IgD-negative memory B cell (primary cell): ENCODE measurements around the gene PDE4D. TPM values are rescaled to one million over a fixed set of nuclear protein-coding genes. Genes with fewer than 3 reads are reported as not detected.
"Not testable (repeated sequence)": the region's sequence is repeated elsewhere in the genome, so short reads cannot be mapped to it uniquely, and the experiment has no call there.

Experiments
- H3K27ac Mint-ChIP-seq, 3 donors: one replicate each; pipeline ENCODE4 v1.8.0; 2020 to 2022; ENCODE audit warnings: mild to moderate bottlenecking in 3 of 3, mixed read lengths in 3 of 3, moderate library complexity in 1 of 3
- H3K27me3 Mint-ChIP-seq: one replicate; pipeline ENCODE4 v1.8.0; 2021; ENCODE audit warnings: mixed read lengths
- H3K36me3 Mint-ChIP-seq: one replicate; pipeline ENCODE4 v1.8.0; 2020; ENCODE audit warnings: mild to moderate bottlenecking, mixed read lengths
- H3K4me1 Mint-ChIP-seq, 3 donors: one replicate each; pipeline ENCODE4 v1.8.0; 2020 to 2022; ENCODE audit warnings: mixed read lengths in 3 of 3, mild to moderate bottlenecking in 1 of 3
- H3K4me3 Mint-ChIP-seq, 4 donors: one replicate each; pipeline ENCODE4 v1.8.0; 2020 to 2022; ENCODE audit warnings: mild to moderate bottlenecking in 4 of 4, mixed read lengths in 4 of 4, moderate library complexity in 3 of 4
- H3K9me3 Mint-ChIP-seq, 3 donors: one replicate each; pipeline ENCODE4 v1.8.0; 2020 to 2021; ENCODE audit warnings: mixed read lengths in 3 of 3, mild to moderate bottlenecking in 1 of 3
- polyA plus RNA-seq: library from polyadenylated mRNA; unstranded; fragments of 300-500 nt; fragmentation: Illumina TruSeq; gene quantifications from one replicate; pipeline ENCODE4 v1.2.3, GENCODE V29; 2021

PDE4D gene
- polyA plus RNA-seq, 1 donor from 2014 or later = 18.8 TPM

DNA sequence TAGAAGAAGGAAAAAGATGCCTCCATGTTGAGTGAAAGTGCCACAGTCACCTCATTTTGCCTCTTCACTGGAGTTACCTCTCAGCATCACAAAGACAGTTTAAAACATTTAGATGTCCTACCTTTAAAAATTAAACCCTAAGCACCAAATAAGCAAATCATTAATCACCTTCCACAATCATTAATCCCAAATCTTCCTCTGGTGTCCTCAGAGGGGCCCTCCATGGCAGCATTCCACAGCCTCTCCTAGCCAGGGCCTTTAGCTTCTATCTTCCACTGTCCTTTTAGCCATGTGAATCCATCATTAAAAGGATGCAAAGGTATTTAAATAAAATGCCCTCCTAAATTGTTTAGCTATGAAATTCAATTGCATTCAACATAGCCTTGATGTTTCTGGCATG, 310.8 kb downstream of the PDE4D start:
- H3K4me3 Mint-ChIP-seq = no peak overlapping the region
- H3K27me3 Mint-ChIP-seq = no peaks in the 10 kb centered on the region
- H3K36me3 Mint-ChIP-seq = peaks cover 3% of the 10 kb centered on the region
- peak overlapping the region in 1 of 3 donors; percentile 80 for H3K27ac Mint-ChIP-seq
- H3K9me3 Mint-ChIP-seq = no peaks in the 10 kb centered on the region
- peaks cover 11 to 23% (median 19%) of the 10 kb centered on the region in 3 donors for H3K4me1 Mint-ChIP-seq

DNA sequence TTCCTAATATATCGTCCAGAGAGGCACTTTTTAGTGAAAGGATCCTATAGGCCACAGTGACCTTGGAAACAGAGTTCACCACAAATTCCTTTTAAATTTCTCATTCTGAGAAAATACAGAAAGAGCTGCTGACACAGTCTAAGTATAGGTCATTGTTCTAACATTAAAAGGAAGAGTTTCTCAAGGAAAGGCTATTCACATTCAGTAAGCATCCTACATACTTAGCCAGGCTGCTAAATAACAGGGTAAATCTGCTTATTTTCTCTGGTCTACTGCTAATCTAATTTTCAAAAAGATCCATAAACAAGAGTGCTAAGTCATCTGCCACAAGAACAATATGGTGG, 313.7 kb downstream of the PDE4D start:
- peaks cover 3% of the 10 kb centered on the region for H3K36me3 Mint-ChIP-seq
- no peaks in the 10 kb centered on the region for H3K9me3 Mint-ChIP-seq
- H3K4me3 Mint-ChIP-seq = no peak overlapping the region
- peaks cover 16 to 26% (median 17%) of the 10 kb centered on the region in 3 donors for H3K4me1 Mint-ChIP-seq
- H3K27ac Mint-ChIP-seq = peak overlapping the region in 1 of 3 donors; percentile 36
- no peaks in the 10 kb centered on the region for H3K27me3 Mint-ChIP-seq

DNA sequence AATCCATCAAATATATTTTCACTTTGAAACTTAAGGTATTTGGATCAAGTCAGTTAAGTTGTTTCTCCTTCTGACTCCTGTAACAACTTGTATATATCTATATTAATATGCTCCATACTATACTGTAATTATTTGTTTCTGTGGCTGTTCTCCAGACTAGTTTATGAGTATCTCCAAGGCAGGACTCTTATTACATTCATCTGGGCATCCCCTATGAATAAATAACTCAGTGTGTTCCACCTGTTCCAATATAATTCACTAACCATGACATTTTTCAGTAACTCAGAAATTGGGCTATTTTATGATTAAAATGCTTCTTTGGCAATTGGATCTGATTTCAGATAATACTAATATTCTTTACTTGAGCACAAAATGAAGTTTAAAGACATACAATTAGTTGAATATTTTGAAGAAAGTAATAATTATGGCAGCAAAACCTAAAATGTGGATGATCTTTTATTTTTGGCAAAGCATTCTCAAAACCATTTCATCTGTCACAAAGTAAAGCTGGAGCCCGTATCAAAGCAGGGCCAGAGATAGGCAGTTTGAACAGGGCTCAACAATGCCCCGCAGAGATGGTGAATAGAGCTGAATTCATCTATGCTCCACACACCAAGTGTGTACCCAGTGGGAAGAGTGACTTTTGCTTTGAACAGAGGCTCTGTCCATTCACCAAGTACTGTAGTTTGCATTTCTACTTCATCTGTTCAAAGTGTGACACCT, 314.3 kb downstream of the PDE4D start:
- Mint-ChIP-seq H3K27ac (peak overlapping the region in 1 of 3 donors; percentile 36), H3K36me3 (peaks cover 3% of the 10 kb centered on the region), H3K4me1 (peaks cover 19 to 28% (median 22%) of the 10 kb centered on the region in 3 donors), H3K27me3 (no peaks in the 10 kb centered on the region), H3K9me3 (no peaks in the 10 kb centered on the region), H3K4me3 (no peak overlapping the region)

DNA sequence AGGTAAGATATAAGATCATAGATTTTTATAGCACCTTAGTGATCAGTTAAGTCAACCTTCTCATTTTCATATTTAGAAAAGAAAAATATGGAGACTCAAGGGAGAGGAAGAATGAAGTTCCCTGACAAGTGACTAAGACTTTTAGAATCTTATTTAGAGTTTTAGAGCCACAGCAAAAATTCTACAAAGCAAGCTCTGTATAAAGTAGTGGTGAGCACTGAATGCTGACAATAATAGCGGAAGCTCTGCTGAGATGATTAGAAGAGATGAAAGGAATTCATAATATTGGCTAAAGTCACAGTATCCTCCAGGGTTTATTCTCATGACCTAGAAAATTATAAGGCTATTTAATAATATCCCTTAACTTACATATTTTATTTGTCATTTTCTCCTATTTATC, 316.0 kb downstream of the PDE4D start:
- H3K36me3 Mint-ChIP-seq = peaks cover 3% of the 10 kb centered on the region
- H3K27ac Mint-ChIP-seq = no peak overlapping the region
- peaks cover 0 to 2% (median 0%) of the 10 kb centered on the region in 3 donors for H3K9me3 Mint-ChIP-seq
- no peak overlapping the region for H3K4me3 Mint-ChIP-seq
- H3K27me3 Mint-ChIP-seq = no peaks in the 10 kb centered on the region
- peaks cover 18 to 26% (median 25%) of the 10 kb centered on the region in 3 donors for H3K4me1 Mint-ChIP-seq

DNA sequence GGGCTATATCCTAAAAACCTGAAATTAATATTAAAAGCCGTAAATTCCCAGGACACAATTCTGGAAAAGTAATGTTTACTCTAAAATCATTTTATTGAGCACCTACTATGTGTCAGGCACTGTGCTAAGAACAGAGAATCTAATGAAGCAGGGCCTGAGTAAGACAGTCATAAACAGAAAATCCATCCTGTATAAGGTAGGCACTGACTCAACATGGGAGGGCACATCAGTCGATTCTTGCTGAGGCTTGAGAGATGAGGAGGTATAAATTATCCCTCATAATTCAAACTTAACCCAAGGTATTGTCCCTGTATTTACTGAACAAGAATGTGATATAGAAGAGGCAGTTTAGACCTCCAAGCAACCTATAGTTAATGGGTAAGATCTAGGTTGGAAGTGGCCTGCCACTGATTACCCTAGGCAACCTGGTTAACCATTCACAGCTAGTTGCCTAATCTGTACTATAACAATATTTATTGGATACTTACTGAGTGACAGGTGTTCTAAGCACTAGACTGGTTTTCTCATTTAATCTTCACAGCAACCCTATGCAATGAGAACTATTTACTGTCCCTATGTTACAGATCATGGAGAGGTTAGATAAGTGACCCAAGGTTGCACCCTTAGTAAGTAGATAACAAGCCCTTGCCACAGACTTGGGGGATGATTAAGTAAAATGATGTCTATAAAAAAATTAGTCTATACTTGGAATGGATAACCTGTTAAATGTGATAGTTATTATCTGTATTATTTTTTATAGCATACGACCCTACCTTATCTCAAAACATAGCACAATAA, 317.7 kb downstream of the PDE4D start:
- peak overlapping the region in 1 of 4 donors; percentile 15 for H3K4me3 Mint-ChIP-seq

DNA sequence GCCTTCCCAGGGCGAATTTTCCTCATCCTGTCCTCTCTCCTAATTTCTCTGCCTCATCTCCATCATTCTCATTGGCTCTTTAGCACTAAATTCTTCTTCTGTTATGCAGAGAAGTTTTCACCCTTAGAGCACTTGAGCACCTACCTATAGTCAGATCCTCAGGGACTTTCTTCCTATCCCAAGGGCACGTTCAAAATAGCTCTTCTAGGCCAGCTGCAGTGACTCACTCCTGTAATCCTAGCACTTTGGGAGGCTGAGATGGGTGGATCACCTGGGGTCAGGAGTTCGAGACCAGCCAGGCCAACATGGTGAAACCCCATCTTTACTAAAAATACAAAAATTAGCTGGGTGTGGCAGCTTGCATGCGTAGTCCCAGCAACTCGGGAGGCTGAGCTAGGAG, 320.0 kb downstream of the PDE4D start:
- peak overlapping the region in 1 of 3 donors; percentile 26 for H3K27ac Mint-ChIP-seq
- not testable (repeated sequence) for H3K36me3 Mint-ChIP-seq, H3K27me3 Mint-ChIP-seq, H3K9me3 Mint-ChIP-seq
- H3K4me3 Mint-ChIP-seq = peak overlapping the region in 1 of 4 donors; percentile 23
- peaks cover 29 to 41% (median 31%) of the 10 kb centered on the region in 3 donors for H3K4me1 Mint-ChIP-seq

More for the DNA sequence above, 317.7 kb downstream of the PDE4D start:
- peaks cover 0 to 2% (median 0%) of the 10 kb centered on the region in 3 donors for H3K9me3 Mint-ChIP-seq
- no peak overlapping the region for H3K27ac Mint-ChIP-seq
- H3K27me3 Mint-ChIP-seq = no peaks in the 10 kb centered on the region
- H3K4me1 Mint-ChIP-seq = peaks cover 27 to 36% (median 30%) of the 10 kb centered on the region in 3 donors
- H3K36me3 Mint-ChIP-seq = peaks cover 3% of the 10 kb centered on the region

DNA sequence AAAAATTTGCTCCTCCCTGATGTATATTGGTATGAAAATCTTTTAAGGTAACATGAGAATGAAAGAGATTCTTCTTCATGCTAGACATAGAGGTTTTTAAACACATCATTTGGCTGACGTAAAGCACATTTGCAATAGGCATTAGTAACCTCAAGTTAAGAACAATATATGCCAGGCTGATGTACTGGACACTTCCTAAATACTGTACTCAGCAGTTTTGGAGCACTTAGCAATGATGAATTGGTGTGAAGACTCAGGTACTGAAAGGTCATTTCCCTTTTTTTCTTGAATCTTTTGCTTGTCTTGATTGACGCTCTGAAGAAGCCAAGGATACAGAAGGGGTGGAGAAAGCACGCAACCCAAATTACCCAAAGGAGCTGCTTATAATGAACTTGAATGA, 322.5 kb downstream of the PDE4D start:
- Mint-ChIP-seq H3K9me3 (peaks cover 0 to 3% (median 2%) of the 10 kb centered on the region in 3 donors), H3K36me3 (no peaks in the 10 kb centered on the region), H3K27ac (no peak overlapping the region), H3K27me3 (no peaks in the 10 kb centered on the region), H3K4me1 (peaks cover 34 to 56% (median 42%) of the 10 kb centered on the region in 3 donors), H3K4me3 (no peak overlapping the region)

DNA sequence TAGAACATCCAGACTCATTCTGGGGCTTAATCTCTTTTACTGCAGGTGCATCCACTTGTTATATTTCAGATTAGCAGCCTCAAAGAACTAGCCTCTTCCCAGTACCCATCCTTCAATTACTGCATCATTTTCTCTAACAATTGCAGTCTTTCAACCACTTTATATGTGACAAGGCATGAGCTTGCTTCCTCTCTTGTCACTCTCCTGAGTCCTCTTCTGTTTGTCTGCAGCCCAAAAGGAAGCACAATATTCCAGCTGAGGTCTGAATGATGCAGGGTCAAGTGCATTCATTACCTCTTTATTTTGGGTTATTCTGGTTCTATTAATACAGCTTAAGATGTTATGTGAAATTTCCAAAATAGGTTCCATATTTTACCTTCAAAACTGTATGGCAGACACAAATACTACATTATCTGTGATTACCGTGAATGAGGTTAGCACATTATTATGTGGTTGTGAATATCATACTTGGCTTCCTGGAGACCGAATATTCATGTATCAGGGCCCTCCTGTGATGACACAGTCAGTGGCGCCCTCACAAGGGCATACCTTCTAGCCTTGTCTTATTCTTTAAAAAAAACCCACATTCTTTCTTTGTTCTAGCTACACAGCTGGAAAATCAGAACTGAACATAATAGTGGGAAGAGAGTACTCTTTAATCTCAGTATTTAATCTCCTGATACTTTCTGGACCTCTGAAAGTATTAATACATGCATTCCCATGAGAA, 323.8 kb downstream of the PDE4D start:
- Mint-ChIP-seq H3K36me3 (no peaks in the 10 kb centered on the region), H3K27me3 (no peaks in the 10 kb centered on the region), H3K4me1 (peaks cover 45 to 58% (median 46%) of the 10 kb centered on the region in 3 donors), H3K27ac (peak overlapping the region in 1 of 3 donors; percentile 10), H3K4me3 (peak overlapping the region in 1 of 4 donors; percentile 40), H3K9me3 (peaks cover 0 to 3% (median 2%) of the 10 kb centered on the region in 3 donors)

DNA sequence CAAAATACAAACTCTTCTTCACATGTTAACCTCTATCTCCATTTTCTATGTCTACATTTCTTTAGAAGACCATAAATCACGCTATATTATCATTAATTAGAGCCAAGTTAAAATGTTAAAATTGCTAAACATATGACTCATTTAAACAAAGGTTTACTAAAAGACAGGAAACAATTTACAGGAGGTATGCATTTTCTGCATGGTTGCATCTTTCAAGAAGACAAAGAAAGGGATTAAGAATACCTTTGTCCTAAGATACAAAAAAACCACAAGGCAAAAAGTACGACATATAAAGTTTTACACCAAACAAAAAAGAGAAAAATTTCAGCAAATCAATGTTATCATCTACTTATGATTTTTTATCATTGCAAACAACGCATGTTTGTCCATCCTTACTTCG, 324.4 kb downstream of the PDE4D start:
- peak overlapping the region in 2 of 3 donors; percentile 10 to 80 for H3K27ac Mint-ChIP-seq
- H3K4me3 Mint-ChIP-seq = peak overlapping the region in 2 of 4 donors; percentile 2 to 40
- H3K4me1 Mint-ChIP-seq = peaks cover 45 to 59% (median 46%) of the 10 kb centered on the region in 3 donors
- no peaks in the 10 kb centered on the region for H3K36me3 Mint-ChIP-seq
- H3K9me3 Mint-ChIP-seq = peaks cover 0 to 3% (median 2%) of the 10 kb centered on the region in 3 donors
- no peaks in the 10 kb centered on the region for H3K27me3 Mint-ChIP-seq

DNA sequence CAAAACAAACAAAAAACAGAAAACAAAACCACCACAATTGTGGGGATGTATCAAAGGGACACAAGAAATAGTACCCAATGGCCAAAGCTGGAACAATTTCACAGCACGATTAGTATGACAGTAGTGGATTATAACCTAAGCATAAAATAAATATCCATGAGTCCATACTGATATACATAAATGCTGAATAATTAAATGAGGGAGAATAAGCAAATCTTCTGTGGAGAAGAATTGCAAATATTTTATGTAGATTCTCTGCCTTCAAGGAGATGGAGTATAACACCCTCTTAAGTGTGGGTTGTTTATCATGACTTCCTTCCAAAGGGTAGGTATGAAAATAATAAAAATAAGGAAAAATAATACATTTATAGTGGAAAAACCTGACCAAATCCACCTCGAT, 325.4 kb downstream of the PDE4D start:
- Mint-ChIP-seq H3K36me3 (no peaks in the 10 kb centered on the region), H3K4me3 (no peak overlapping the region), H3K9me3 (peaks cover 0 to 3% (median 0%) of the 10 kb centered on the region in 3 donors), H3K27ac (peak overlapping the region in 1 of 3 donors; percentile 47), H3K4me1 (peaks cover 49 to 68% (median 56%) of the 10 kb centered on the region in 3 donors), H3K27me3 (no peaks in the 10 kb centered on the region)

DNA sequence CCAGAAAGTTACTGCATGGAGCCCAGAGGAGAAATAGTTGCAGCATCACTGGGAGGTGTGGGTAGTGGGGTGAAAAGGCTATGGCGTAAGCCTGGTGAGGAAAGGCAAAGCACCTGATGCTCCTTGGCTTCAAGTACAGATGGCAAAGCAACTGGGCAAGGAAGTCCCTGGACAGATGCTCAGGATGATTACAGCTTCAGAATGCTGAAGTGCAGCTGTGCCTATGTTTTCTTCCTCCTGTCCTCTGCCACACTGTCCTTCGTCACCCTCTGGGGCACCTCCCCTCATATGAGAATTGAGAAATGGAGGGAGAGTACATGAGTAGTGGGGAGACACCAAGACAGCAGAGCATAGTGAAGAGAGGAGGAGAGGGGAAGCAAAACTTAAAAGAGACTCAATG, 328.0 kb downstream of the PDE4D start:
- H3K27ac Mint-ChIP-seq = peak overlapping the region; percentile 37 to 95 (median 65)
- H3K4me3 Mint-ChIP-seq = peak overlapping the region in 1 of 4 donors; percentile 81
- H3K27me3 Mint-ChIP-seq = no peaks in the 10 kb centered on the region
- H3K9me3 Mint-ChIP-seq = peaks cover 0 to 3% (median 0%) of the 10 kb centered on the region in 3 donors
- peaks cover 4% of the 10 kb centered on the region for H3K36me3 Mint-ChIP-seq
- H3K4me1 Mint-ChIP-seq = peaks cover 57 to 73% (median 62%) of the 10 kb centered on the region in 3 donors

DNA sequence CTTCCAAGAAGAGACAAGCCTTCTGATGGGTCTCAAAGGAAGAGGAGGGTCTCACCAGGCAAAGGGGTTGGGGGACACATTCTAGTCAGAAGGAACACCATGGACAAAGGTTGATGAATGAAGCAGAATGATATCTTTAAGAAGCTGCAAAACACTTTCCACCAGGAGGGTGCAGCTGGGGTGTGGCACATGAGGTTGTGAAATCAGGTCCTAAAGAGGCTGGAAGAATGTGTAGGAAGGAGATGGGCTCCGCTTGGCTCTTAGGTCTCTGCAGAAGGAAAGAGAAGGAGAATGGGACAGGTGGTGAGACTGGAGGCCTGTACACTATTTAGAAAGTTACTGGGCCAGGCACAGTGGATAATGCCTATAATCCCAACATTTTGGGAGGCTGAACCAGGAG, 328.6 kb downstream of the PDE4D start:
- Mint-ChIP-seq H3K36me3 (peaks cover 5% of the 10 kb centered on the region), H3K4me1 (peaks cover 55 to 75% (median 65%) of the 10 kb centered on the region in 3 donors), H3K27ac (peak overlapping the region; percentile 77 to 96 (median 95)), H3K4me3 (peak overlapping the region in 2 of 4 donors; percentile 55 to 67), H3K9me3 (peaks cover 0 to 3% (median 0%) of the 10 kb centered on the region in 3 donors), H3K27me3 (no peaks in the 10 kb centered on the region)

DNA sequence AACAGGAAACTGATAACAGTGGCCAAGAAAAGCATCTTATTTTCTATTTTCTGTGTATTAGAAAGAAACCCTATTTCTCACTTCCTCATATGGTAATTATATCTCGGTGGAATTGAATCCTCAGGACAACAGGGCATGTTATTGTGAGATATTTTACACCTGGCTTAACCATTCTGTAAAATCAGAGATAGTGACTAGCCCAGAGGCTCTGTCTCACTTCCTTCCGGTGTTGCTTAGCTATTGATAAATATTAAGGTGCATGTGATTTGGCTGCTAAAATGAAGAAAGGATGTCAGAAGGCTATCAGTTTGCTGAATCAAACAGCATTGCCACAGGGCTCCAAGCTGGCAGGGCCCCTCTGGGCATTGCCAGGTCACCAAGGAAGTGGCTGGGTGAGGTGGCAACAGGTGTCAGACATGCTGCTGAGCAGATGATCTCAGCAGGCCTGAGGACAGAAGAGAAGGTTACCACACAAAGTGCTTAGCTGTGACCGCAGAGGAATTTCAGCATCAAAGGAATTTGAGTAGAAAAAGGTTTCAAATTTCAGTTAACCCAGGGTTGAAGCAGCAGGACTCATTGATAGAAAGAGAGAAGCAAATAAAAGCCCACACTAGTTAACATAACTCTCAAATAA, 330.7 kb downstream of the PDE4D start:
- H3K9me3 Mint-ChIP-seq = peaks cover 0 to under 1% (median 0%) of the 10 kb centered on the region in 3 donors
- H3K27me3 Mint-ChIP-seq = no peaks in the 10 kb centered on the region
- H3K36me3 Mint-ChIP-seq = peaks cover 5% of the 10 kb centered on the region
- peaks cover 45 to 69% (median 56%) of the 10 kb centered on the region in 3 donors for H3K4me1 Mint-ChIP-seq
- H3K4me3 Mint-ChIP-seq = peak overlapping the region; percentile 16 to 89 (median 64)
- H3K27ac Mint-ChIP-seq = peak overlapping the region; percentile 77 to 96 (median 95)

DNA sequence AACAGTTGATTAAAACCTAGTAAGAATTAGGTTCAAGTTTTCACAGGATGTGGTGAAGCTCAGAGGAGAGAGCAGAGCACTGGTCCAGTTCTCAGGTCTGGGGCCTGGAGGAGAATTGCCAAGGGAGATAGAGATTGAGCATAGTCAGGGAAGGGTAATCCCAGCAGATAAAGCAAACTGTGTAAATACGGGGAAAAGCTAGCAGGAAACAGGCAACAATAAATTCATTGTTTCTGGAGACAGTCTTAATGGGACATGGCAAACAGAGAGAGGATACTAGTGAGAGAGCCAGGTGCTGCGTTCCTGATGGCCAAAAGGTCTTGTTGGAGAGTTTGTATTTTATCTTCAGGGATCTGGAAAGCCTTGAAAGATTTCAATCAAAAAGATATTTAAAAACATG, 333.0 kb downstream of the PDE4D start:
- Mint-ChIP-seq H3K27me3 (no peaks in the 10 kb centered on the region), H3K36me3 (peaks cover 5% of the 10 kb centered on the region), H3K27ac (peak overlapping the region in 2 of 3 donors; percentile 39 to 74), H3K4me3 (peak overlapping the region in 1 of 4 donors; percentile 79), H3K4me1 (peaks cover 36 to 49% (median 40%) of the 10 kb centered on the region in 3 donors), H3K9me3 (no peaks in the 10 kb centered on the region)
